RWPE1 (cell line): ENCODE data around the gene SGSM2.

Experiments
- CTCF ChIA-PET: fragments of 350-600 bp; sonication (Branson Sonifier 250); formaldehyde crosslinking; extraction: SDS; loops from one replicate; lab custom pipeline; 2021; lab: Yijun Ruan, JAX
- POLR2A ChIA-PET: fragments of 400-600 bp; formaldehyde crosslinking; extraction: SDS; loops from one replicate; lab custom pipeline; 2020; ENCODE audit warnings: antibody characterized with exemption; ENCODE audit not compliant: low non-redundant PET; lab: Yijun Ruan, JAX
- DNase-seq: peaks from one replicate; pipeline ENCODE4 v3.0.0; 2012; ENCODE audit warnings: low spot score
- H3K27ac ChIP-seq: fragments of 450-650 bp; 2 replicates; pipeline ENCODE4 v1.5.1; 2017
- TF ChIP-seq, protein P1 (sequence below): fragments of 450-650 bp; conservative IDR thresholded peaks from 2 replicates; pipeline ENCODE4 v1.5.1; 2017; ENCODE audit warnings: low read depth, mild to moderate bottlenecking

Gene SGSM2, protein sequence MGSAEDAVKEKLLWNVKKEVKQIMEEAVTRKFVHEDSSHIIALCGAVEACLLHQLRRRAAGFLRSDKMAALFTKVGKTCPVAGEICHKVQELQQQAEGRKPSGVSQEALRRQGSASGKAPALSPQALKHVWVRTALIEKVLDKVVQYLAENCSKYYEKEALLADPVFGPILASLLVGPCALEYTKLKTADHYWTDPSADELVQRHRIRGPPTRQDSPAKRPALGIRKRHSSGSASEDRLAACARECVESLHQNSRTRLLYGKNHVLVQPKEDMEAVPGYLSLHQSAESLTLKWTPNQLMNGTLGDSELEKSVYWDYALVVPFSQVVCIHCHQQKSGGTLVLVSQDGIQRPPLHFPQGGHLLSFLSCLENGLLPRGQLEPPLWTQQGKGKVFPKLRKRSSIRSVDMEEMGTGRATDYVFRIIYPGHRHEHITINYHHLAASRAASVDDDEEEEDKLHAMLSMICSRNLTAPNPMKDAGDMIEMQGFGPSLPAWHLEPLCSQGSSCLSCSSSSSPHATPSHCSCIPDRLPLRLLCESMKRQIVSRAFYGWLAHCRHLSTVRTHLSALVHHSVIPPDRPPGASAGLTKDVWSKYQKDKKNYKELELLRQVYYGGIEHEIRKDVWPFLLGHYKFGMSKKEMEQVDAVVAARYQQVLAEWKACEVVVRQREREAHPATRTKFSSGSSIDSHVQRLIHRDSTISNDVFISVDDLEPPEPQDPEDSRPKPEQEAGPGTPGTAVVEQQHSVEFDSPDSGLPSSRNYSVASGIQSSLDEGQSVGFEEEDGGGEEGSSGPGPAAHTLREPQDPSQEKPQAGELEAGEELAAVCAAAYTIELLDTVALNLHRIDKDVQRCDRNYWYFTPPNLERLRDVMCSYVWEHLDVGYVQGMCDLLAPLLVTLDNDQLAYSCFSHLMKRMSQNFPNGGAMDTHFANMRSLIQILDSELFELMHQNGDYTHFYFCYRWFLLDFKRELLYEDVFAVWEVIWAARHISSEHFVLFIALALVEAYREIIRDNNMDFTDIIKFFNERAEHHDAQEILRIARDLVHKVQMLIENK

DNA sequence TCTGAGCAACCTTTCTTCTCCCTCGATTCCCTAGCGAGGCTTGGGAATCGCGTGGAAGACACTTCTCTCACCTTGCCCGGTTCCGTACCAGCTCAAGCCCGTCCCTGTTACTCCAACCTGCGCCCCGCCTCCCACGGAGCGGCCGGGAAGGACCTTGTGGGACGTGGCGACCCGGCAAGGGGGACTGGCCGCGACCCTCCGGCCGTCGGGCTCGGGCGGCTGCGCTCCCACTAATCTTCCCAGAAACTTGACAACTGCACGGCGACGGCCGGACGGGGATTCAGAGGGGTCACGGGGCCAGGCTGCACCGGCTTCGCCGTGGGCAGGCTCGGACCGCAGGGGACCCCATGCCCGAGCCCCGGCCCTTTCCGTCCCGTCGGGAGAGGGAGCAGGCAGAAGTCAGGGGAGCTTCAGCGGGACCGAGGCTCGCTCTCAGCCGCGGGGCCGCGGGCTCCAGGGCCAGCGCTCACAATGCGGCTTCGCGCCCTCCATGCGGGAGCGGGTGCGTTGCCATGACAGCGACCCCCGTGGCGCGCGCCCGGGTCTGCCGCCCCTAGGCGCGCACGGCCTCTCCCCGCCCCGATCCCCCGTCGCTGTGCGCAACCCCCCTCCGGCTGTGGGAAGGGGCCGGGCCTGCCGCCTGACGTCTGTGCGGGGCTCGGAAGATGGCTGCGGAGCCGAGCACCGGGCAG, at the start of gene SGSM2:
SGSM2 (plus strand) TSS at position 650 of the 692 bp plus-strand sequence. CDS start 188 bp downstream, outside the sequence.
- DNase-seq = peak; percentile 51
- POLR2A ChIA-PET = interaction anchor here (0.8 to 1.3 kb wide), 4 partner anchors 11 to 63 kb away, joined by 3 to 5 read pairs (median 3); partner anchors contain the start of genes SMG6 and SRR
- peak within 1 kb of the TSS; percentile 89 for H3K27ac ChIP-seq
- TF ChIP-seq, protein P1, sequence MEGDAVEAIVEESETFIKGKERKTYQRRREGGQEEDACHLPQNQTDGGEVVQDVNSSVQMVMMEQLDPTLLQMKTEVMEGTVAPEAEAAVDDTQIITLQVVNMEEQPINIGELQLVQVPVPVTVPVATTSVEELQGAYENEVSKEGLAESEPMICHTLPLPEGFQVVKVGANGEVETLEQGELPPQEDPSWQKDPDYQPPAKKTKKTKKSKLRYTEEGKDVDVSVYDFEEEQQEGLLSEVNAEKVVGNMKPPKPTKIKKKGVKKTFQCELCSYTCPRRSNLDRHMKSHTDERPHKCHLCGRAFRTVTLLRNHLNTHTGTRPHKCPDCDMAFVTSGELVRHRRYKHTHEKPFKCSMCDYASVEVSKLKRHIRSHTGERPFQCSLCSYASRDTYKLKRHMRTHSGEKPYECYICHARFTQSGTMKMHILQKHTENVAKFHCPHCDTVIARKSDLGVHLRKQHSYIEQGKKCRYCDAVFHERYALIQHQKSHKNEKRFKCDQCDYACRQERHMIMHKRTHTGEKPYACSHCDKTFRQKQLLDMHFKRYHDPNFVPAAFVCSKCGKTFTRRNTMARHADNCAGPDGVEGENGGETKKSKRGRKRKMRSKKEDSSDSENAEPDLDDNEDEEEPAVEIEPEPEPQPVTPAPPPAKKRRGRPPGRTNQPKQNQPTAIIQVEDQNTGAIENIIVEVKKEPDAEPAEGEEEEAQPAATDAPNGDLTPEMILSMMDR = no peak
- CTCF ChIA-PET = interaction anchor here (0.7 to 2.1 kb wide), 4 partner anchors 15 to 289 kb away, joined by 4 to 9 read pairs (median 8); no protein-coding TSS in a partner anchor

DNA sequence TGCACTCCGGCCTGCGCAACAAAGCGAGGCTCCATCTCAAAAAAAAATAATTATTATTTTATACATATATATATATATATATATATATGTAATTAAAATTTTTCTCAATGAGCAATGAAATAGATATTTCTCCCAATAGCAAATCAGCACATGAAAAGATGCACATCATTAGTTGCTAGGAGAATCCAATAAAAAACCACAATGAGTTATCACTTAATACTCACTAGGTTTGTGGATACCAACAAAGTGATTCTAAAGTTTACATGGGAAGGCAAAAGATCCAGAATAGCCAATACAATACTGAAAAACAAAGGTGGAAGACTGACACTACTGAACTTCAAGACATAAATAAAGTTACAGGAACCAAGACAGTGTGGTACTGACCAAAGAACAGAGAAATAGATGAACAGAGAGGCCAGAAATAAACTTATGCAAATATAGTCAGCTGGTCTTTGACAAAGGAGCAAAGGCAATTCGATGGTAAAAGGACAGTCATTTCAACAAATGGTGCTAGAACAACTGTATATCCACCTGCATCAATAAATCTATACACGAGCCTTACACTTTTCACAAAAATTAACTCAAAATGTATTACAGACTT, 47.3 kb upstream of the SGSM2 start:
- DNase-seq = no peak
- POLR2A ChIA-PET = no interaction called here
- TF ChIP-seq, protein P1 = no peak
- H3K27ac ChIP-seq = no peak overlapping the region
- CTCF ChIA-PET = no interaction called here

DNA sequence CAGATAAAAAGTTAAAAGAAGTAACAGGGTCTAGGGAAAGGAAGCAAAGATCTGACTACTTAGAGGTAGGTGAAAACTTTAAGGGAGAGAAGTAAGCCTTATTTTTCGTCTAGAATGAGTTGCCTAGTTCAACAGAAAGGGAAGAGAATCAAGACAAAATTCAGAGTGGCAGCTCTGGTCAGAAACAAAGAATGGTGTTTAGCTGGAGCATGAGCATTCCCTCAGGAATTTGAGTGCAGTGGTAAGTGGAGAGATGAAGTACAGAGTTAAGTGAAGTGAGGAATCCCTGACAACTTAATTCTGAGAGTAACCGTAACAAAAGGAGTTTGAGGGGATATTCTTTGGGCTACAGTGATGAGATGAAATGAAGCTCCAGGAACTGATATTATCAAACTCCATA, 45.2 kb upstream of the SGSM2 start:
- ChIA-PET POLR2A (interaction anchor here (1.0 kb wide), 1 partner anchor 44 kb away, joined by 3 read pairs; the partner anchor contains the start of gene TSR1), CTCF (no interaction called here)
- TF ChIP-seq, protein P1 = no peak
- DNase-seq = no peak
- no peak overlapping the region for H3K27ac ChIP-seq

DNA sequence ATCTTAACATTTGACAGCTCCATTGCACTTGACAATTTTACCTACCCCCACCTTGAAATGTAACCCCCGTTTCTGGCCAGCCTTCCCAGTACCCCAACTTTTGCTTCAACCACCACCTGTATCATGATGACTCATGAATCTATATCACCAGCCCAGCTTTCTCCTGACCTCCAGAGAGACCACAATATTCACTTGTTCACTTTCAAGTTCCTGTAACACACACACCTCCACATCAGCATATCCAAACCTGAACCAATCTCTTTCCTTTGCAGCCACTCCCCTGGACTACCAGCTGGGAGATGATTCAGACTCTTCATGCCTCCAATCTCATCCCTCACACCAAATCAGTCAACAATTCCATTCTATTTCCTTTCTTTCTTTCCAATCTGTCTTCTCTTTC, 41.7 kb upstream of the SGSM2 start:
- ChIA-PET CTCF (interaction anchor here (0.6 to 1.3 kb wide), 3 partner anchors 13 to 872 kb away, joined by 3 read pairs; no protein-coding TSS in a partner anchor), POLR2A (no interaction called here)
- TF ChIP-seq, protein P1 = no peak
- peak; percentile 20 for DNase-seq
- H3K27ac ChIP-seq = no peak overlapping the region

DNA sequence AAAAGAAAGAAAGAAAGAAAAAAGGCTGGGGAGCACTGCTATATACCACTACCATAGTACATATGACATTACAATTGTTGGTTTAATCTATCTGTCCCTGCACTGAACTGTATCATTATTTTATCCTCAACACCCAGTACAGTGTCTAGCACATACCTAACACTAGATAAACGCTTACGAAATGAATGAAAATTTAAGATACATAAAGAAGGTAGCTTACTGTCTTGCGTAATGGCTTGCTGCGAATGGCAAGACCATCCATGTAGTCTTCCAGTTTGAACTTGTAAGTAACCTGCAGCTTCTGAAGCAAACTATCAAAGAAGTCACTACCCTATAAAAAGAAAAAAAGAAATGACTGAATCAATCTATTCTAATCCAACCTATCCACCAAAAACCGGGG, 40.3 kb upstream of the SGSM2 start:
- H3K27ac ChIP-seq = no peak overlapping the region
- TF ChIP-seq, protein P1 = no peak
- CTCF ChIA-PET = no interaction called here
- no peak for DNase-seq
- POLR2A ChIA-PET = no interaction called here
